Activated CD8-positive, alpha-beta memory T cell treated with anti-CD3 and anti-CD28 coated beads for 24 hours (primary cell): ENCODE measurements around the gene KCTD18.

Experiments
- DNase-seq: peaks from one replicate; pipeline ENCODE4 v3.0.0-alpha.2; 2020

Gene KCTD18

GRCh38 chr2:200453853-200454534 is 55.9 kb downstream of the KCTD18 start:
- no peak for DNase-seq

DNA sequence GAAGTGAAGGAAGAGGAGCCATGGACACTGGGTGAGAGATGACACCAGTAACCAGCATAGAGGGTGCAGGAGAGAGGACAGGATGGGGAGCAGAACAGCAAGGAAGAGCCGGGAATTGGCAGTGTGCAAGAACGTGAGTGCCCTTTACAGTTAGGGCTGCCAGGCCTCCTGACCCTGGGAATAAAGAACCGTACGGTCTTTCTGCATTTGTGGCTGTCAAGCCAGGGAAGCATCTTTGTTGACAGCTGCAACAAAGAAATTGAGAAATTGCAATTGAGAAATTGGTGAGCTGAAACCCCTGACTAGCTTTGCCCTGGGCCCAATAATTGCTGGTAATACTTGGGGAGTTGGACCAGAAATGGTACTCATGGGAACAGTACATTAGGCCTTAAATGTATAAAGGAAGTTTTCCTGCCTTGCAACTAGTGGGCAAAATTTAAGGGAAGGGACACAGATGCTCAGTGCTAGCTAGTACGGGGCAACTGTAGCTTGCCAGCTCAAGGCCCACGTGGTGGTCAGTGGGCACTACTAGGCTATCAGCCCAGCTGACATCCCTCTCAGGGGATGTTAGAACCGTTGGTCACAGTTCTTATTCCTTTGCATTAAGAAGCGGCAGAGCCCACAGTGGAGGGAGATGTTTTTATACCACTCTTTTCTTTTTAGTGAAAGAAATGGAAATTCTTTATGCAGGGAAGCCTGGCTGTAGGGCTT is 56.6 kb downstream of the KCTD18 start:
- DNase-seq = no peak

DNA sequence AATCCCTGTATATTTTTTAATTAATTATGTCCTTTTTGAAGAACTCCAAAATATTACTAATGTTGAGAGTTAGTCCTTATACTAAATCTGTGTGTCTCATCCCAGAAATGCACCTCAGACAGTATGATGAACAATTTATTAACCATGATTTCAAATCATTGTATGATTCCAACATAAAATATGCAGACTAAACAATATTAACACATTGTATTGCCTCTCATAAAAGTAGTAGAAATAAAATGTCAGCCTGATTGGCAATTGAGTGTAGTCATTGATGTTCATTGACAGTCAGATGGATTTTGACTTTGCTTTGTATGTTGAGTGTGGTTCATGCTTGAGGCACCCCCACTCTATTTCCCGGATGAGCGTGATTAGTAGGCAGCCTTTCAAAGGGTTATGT is 57.5 kb downstream of the KCTD18 start:
- no peak for DNase-seq

GRCh38 chr2:200451511-200451910 is 58.4 kb downstream of the KCTD18 start:
- DNase-seq = no peak

DNA sequence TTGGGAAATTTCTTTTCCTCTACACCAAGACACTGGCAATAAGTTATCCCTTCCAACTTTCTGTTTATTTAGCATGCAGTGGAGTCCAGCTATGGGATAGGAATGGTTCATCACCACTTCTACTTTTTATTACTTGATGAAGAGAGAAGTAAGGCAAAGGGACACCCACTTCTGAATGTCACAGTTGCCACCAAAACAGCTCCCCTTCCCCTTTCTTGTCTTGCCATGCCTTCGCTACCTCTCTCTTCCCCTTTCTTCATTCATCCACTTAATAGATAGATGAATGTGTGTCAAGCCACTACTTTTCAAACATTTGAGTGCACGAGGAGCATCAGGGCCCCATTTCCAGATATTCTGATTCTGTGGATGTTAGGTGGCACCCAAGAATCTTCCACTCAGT is 59.6 kb downstream of the KCTD18 start:
- DNase-seq = no peak

DNA sequence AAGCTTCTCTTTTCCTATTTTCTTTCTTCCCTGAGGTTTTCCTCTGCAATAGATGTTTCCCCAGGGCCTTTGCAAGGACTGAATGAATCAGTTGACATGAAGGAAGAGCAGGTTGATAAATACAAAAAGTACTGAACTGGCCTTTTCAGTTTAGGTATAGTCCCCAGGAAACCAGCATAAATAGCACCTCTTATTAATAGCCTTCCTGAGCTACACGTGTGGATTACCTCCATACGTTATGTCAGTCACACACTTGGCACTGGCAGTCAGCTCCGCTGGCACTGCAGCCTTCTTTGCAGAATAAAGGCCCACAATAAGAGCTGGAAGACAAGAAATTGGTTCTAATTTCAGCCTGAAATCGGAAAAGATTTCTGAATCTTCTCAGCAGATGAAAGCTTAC is 60.7 kb downstream of the KCTD18 start:
- DNase-seq = no peak

DNA sequence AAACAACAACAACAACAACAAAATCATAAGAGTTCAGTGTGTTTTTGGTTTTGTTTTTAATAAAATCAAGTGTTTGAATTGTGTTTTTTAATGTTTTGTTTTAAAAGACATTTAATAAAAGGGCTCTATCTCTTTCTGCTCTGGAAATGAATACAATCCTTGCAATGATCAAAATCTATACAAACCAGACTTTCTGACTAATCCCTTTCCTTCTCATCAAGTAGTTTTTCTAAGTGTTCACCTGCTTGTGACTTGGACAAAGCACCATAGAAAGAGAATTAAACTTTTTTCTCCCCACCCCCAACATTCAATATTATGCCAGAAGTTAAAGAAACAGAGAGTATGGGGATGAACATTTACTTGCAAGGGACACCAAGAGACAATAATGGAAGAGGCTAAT is 61.4 kb downstream of the KCTD18 start:
- DNase-seq = no peak

GRCh38 chr2:200447139-200447855 is 62.6 kb downstream of the KCTD18 start:
- DNase-seq = no peak

DNA sequence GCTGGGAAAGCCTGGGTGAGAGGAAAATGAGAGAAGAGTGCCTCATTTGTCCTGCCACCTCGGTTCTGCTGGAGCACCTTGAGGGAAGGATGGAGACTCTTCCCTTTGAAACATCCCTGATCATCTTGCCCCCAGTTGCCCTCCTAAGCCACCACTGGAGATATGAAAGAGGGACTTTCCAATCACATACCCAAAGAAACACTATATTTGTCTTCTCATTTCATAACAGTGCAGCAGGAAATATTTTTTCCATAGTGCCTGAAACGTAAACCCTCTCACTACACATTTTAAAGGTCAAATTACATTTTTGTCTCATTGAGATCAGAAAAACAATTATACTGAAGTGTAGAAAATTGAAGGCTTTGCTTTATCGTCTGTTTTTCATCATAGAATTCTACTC is 63.3 kb downstream of the KCTD18 start:
- DNase-seq = no peak

GRCh38 chr2:200445284-200445683 is 64.6 kb downstream of the KCTD18 start:
- DNase-seq = no peak

GRCh38 chr2:200444530-200444929 is 65.3 kb downstream of the KCTD18 start:
- DNase-seq = no peak

DNA sequence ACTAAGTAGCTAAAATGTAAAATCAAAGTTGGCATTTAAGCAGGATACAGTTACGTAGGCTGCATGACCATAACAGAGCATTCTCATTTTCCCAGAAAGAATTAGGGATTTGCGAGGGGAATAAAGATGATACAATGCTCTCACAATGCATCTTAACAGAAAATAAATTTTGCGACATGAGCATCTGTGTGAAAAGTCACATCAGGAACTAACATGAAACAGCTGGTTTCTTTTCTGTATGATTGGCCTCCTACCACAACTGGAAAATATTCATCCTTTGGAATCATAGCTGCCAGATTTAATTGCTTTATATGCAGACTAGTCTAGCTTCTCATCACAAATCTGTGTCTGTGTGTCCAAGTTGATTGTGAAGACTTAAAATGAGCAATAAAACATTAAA is 66.0 kb downstream of the KCTD18 start:
- DNase-seq = no peak

DNA sequence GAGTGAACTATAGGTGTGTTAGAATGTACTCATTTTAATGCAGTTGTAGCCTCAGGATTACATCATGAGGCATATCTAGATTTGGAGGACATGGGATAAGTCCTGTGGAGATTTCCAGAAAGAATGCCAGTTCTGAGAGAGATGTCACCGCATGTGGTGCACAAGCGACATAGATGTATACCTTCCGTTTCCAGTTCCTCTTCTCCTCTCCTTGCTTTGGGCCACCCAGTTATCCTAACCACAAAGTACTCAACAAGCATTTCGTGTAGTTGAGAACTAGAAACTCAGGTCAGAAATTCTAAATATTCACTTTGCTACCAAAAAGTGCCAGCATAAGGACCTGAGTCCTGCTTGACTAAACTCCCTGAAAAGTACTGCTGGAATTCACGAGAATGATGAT is 66.5 kb downstream of the KCTD18 start:
- no peak for DNase-seq

GRCh38 chr2:200442471-200442870 is 67.4 kb downstream of the KCTD18 start:
- DNase-seq = no peak

DNA sequence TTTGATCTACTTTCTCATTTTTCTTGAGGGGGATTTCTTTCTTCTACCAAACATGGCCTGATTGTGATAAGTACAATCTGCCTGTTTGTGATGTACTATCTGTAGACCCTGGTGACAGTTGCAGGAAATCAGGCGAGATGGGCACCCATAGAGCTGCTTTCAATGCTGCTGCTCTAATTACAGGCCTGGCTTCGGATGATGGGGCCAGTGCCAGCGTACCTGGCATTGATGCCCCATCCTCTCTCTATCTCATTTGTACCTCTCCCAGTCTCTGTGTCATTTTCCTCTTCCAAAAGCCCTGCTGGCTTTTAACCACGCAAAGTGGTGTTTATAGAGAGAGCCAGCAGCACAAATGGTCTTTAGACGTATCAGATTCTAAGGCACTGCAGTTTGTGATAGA is 69.9 kb downstream of the KCTD18 start:
- no peak for DNase-seq
